Measurements from ENCODE around the gene SOBP.

GRCh38 chr6:107542192-107542668 is 52.3 kb downstream of the SOBP start:
- no peak for TF ChIP-seq EZH2 (IDR thresholded peaks at IDR 0.05; ENCODE audit: low read length, missing control alignments)
- no peak for TF ChIP-seq CTCF (conservative IDR thresholded peaks at IDR 0.05 in 1 of 2, IDR thresholded peaks at IDR 0.05 in 1 of 2; ENCODE audit: low read depth in 1 of 2, low read length in 2 of 2)
